SK-N-DZ (cell line): ENCODE measurements around the gene GPD1L.

Experiments used
- DNase-seq: peaks from one replicate; pipeline ENCODE4 v3.0.0-alpha.2; 2015; ENCODE audit warnings: low spot score

The GPD1L gene

GRCh38 chr3:32136703-32137102 is 30.3 kb downstream of the GPD1L start:
- DNase-seq, result no peak

DNA sequence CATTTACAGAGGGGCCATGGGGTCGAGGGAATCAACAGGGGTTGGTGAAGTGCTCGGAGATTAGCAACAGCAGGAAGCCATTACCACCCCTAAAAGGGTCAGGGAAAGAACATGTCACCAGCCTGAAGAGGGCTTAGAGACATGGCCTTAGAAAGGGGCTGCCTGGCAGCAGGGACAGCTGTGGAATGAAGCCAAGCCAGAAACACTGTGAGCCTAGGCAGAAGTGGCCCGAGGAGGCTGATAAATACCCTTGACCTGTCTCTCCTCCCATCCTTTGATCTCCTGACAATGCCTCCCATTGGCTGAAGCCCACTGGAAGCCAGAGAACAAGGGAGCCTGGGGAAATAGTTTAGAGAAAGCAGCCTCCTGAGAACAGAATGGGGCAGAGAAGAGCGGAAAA is 31.4 kb downstream of the GPD1L start:
- DNase-seq, result no peak

DNA sequence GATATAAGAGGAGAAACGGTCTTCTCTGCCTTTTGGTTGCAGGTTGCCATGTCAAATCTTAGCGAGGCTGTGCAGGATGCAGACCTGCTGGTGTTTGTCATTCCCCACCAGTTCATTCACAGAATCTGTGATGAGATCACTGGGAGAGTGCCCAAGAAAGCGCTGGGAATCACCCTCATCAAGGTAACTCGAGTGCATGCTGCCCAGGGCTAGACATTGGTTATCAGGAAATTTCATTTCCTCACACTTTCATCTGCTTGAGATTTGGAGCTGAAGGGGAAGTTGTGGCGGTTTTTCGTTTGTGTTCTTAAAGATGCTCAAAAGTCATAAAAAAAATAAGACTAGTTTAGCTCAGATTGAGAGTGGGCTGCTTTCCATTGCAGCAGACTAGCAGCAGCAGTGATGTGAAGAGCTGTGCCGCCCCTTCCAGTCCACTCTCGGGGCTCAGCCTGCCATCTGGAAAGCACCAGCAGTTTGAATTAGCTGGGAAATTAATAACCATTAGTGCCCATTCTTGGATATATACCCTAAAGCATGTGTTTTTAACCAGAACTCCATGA is 32.2 kb downstream of the GPD1L start:
- DNase-seq, result no peak

DNA sequence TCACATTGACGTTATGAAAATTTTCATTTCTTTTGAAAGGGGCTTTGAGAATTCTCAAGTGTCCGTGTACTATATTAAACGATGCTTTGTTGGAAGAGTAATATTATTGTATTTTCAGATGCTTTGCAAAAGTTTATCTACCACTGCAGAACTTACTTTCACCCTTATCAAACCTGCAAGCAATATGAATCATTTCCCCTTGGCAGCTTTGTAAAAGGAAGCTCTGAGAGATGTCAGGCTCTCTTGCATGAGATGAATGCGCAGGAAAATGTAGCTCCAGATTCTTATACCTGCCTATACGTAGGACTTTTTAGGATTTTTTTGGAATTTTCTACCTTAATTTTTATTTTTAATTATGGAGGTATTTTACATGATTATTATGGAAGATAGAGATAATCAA is 34.5 kb downstream of the GPD1L start:
- DNase-seq, result no peak

- DNase-seq, result peak; percentile 69
These were observed 37.7 kb downstream of the GPD1L start for GRCh38 chr3:32143849-32144757.

DNA sequence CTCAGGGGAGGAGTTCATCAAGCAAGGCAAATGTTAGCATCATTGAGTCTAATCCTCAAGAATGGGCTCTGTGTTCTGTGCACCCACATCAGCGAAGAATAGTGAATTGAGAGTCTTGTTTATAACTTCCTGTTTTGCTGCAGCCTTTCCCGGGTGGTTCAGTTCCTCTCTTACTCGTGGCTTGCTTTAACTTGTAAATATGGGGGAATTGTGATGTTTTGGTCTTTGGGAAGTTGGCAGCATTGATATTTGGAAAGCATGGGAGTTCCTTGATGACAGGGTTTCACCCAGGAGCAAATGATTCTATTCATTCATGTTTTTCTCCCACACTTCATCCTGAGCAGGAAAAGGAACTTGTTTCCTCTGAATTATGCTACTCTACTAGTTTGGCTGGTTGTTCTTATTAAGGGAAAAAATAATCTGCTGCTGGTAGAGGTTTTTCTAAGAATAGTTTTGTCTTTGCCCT is 40.4 kb downstream of the GPD1L start:
- no peak for DNase-seq

DNA sequence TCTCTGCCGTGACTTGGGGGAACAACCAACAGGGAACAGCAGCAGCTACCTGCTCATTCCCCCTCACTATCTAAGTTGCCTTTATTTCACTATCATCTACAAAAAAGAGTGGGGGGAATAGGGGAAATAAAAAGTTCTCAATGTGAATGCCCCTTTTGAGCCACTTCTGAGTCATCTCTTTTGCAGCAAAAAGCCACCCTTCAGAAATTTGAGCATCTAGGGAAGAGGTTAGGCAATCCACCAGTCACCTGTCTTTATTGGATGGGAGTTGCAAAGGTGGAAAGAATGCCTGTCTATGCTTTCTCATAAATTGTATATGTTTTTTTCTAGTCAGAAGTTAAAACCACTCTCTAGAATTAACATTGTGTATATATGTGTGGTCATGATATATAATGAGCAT is 41.1 kb downstream of the GPD1L start:
- DNase-seq, result no peak

GRCh38 chr3:32147933-32148332 is 41.5 kb downstream of the GPD1L start:
- DNase-seq, result no peak

DNA sequence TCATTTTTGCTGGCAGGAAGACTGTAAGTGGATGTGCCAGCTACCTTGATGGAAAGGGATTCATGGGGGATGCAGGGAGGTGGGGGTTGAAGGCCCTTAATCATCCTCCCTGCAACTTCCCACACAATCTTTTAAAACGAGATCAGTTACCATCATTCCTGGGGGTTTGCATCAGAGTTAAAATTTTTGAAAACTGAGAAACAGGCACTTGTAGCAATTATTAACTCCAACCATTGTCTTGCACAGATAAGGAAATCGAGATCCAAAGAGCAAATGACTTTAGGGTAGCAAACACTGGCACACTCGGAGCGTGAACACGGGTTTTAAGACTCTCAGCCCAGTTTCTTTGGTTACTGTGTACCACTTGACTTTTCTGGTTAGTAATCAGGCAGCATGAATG is 41.9 kb downstream of the GPD1L start:
- DNase-seq, result no peak

GRCh38 chr3:32153414-32154204 is 47.2 kb downstream of the GPD1L start:
- no peak for DNase-seq

- no peak for DNase-seq
These were observed 47.8 kb downstream of the GPD1L start for GRCh38 chr3:32154205-32154579.

DNA sequence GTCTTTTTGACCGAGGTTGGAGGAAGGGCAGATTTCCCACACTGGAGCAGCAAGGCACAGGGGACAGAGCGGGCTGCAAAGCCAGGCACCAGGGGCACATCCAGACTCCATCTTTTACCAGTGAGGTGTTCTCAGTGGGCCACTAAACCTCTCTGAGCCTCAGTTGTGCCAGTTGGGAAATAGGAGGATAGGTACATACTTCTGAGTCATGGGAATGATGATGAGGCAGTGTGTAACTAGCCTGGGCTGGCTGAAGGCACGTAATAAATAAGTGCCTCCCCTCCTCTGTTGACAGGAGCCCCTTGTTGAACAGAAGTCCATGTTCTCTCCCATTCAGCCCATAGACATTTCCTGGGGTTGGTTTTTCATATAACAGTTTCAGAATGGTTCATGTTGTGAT is 48.7 kb downstream of the GPD1L start:
- no peak for DNase-seq

DNA sequence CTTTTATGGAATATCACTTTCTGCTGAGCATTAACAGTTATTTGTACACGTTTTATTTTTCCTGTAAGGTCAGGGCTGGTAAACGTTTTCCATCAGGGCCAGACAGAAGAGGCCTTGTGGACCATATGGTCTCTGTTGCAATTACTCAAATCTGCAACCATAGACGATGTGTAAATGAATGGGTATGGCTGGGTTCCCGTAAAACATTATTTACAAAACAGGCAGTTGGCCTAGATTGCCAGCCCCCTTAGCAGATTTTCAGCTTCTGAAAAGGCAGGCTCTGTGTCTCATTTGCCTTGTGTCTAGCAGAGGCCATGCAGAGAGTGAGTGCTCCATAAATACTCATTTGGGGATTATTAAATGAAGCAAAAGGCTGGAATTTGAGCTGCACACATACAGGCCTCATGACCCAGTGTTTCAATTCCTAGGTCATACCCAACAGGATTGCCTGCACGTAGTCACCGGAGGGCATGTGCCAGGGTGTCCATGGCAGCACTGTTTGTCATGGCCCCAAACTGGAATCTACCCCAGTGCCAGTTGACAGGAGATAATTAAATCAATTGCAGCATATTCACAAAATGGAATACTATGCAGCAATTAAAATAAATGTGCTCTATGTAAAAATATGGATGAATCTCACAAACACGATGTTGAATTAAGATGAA is 51.3 kb downstream of the GPD1L start:
- no peak for DNase-seq

GRCh38 chr3:32160706-32161214 is 54.3 kb downstream of the GPD1L start:
- DNase-seq, result no peak

- DNase-seq, result no peak
These were observed 59.0 kb downstream of the GPD1L start for GRCh38 chr3:32165442-32165841.

- no peak for DNase-seq
These were observed 60.2 kb downstream of the GPD1L start for GRCh38 chr3:32166654-32167053.

GRCh38 chr3:32172420-32172819 is 66.0 kb downstream of the GPD1L start:
- DNase-seq, result no peak

DNA sequence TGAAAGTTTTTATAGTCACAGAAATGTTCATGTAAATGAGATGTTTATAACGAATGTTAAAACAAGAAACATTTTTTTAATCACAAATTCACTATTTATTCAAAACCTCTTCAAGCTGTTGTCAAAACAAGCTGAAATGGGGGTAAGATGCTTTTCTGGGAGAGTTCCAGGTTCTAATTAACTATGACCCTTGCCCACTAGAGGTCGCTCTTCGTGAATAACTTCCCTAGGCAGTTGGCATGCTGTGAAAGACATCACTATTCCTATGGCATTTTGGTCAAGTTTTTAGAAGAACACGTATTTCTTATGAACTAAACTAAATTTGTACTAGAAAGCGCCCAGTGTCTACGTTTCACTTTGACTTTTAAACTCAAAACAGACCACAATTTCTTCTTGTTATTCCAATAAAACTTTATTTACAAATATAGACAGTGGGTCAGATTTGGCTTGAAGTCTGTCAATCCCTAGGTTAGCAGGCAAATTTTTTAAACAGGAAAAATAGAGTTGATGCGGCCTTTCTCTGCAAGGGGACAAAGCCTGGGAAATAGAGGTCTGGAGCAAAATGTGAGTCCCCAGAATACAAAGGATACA is 69.3 kb downstream of the GPD1L start:
- DNase-seq, result peak; percentile 72

DNA sequence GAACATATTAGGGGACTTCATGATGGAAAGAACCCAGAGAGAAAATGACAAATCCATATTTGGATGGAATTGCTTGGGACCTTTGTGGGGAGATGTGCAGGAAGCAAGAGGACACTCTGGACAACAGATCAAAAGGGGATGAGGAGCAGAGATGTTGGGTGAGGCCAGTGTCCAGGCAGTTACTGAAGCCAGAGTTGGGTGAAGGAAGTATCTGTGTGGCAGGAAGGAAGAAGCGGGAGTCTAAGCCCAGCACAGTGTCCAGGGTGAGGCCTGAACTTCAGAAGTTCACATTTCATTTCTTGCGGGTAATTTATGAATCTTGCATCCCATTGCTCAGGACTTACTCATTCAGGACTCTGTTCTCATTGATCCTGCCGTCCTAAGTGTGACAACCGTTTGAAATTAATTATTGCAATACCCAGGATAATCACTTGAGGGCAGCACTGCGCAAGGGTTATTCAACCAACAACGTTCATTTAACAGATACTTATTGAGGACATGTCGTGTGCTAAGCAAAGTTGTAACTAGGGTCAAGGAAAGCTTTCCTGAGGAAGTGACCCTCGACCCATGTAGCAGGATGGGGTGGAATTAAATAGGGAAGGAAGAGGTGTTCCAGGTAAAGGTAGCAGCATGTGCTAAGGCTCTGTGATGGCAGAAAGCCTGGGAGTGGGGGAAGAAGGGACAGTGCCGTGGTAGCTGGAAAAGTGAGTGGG is 70.7 kb downstream of the GPD1L start:
- DNase-seq, result peak; percentile 76

GRCh38 chr3:32177702-32178198 is 71.3 kb downstream of the GPD1L start:
- DNase-seq, result peak; percentile 83
